ENCODE results near the gene BICDL2. TPM values are rescaled to one million over a fixed set of nuclear protein-coding genes. Genes with fewer than 3 reads are reported as not detected.

Gene BICDL2
- total and polyA plus RNA-seq, 2 of the 4 experiments (the other 2 are of a cell fraction), result 0.17 to 0.18 TPM

DNA sequence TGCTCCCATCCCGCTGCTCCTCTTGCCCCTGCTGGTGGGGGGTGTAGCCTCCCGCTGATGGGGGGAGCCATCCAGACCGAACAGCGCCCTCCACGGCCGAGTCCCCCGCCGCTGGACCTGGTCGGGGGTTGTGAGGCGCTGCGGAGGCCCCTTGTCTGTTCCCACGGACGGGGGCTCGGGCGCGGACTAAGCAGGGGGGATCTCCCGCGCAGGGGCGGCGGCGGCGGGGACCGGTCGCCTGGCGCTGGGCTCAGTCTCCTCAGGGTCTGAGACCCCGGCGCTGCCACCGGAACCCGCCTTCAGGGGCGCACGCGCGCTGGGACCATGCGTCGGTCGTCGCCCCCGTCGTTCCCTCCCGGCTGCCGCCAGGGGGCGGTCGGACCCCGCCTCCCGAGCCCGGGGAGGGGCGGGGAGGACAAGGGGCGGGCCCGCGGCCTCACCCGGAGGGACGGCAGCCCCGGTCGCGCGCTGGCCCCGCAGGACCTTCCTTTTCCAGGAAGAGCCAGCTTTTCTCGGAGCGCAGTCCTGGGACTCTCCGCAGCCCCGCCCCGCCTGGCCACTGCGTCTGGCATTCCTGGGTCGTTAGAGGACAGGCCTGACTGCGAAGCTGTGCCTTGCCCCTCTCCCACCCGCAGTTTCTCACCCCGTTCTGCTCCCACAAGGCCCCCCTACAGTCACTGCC lies 22.4 kb upstream of the BICDL2 start:
- TF ChIP-seq POLR2A (IDR thresholded peaks at IDR 0.05; ENCODE audit: low read depth, low read length), result peak; percentile 39; the same call in 1 of the 2 replicates
- peak; percentile 98 for TF ChIP-seq MAZ (IDR thresholded peaks at IDR 0.05; ENCODE audit: borderline replicate concordance, low read depth, low read length)
- peak; percentile 86 for TF ChIP-seq RAD21 (IDR thresholded peaks at IDR 0.05; ENCODE audit: low read length)
- 0 out of 2 replicates have a peak, but pooled peaks have one; percentile 56 for TF ChIP-seq CHD1 (IDR thresholded peaks at IDR 0.05; ENCODE audit: low read depth, low read length)
- peak; percentile 84 for TF ChIP-seq SMC3 (IDR thresholded peaks at IDR 0.05; ENCODE audit: low read depth, low read length)
- 0 out of 2 replicates have a peak, but pooled peaks have one; percentile 45 for TF ChIP-seq MXI1 (IDR thresholded peaks at IDR 0.05; ENCODE audit: borderline replicate concordance, low read depth, low read length)
- no peak for TF ChIP-seq NFE2L2 (IDR thresholded peaks at IDR 0.05; ENCODE audit: low read depth, low read length)
- TF ChIP-seq, protein P1, sequence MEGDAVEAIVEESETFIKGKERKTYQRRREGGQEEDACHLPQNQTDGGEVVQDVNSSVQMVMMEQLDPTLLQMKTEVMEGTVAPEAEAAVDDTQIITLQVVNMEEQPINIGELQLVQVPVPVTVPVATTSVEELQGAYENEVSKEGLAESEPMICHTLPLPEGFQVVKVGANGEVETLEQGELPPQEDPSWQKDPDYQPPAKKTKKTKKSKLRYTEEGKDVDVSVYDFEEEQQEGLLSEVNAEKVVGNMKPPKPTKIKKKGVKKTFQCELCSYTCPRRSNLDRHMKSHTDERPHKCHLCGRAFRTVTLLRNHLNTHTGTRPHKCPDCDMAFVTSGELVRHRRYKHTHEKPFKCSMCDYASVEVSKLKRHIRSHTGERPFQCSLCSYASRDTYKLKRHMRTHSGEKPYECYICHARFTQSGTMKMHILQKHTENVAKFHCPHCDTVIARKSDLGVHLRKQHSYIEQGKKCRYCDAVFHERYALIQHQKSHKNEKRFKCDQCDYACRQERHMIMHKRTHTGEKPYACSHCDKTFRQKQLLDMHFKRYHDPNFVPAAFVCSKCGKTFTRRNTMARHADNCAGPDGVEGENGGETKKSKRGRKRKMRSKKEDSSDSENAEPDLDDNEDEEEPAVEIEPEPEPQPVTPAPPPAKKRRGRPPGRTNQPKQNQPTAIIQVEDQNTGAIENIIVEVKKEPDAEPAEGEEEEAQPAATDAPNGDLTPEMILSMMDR (conservative IDR thresholded peaks at IDR 0.05; ENCODE audit: low read depth, low read length), result peak; percentile 94
- TF ChIP-seq MAFK (IDR thresholded peaks at IDR 0.05; ENCODE audit: low read depth, low read length), result no peak
- Histone ChIP-seq H3K4me2 (ENCODE audit: low read depth, low read length) (peak overlapping the region; percentile 71), H3K27me3 (ENCODE audit: control insufficient read depth, insufficient read depth, low read length) (no peaks in the 10 kb centered on the region; the same call in 1 of the 2 replicates), H3K4ac (ENCODE audit: low read depth, low read length) (peak overlapping the region; percentile 93), H3K9me3 (ENCODE audit: control insufficient read depth, insufficient read depth, low read length) (no peaks in the 10 kb centered on the region), H2AK9ac (replicated peaks; ENCODE audit: low read depth, low read length, poor library complexity) (peak overlapping the region; percentile 21), H4K5ac (ENCODE audit: low read depth, low read length) (peak overlapping the region; percentile 93), H3K27ac (ENCODE audit: insufficient read depth, low read length) (peak overlapping the region; percentile 89), H2AK5ac (ENCODE audit: low read depth, low read length) (peak overlapping the region; percentile 74), H2AFZ (replicated peaks; ENCODE audit: low read length, poor library complexity) (peak overlapping the region; percentile 100), H3K18ac (ENCODE audit: low read depth, low read length) (peak overlapping the region; percentile 82), H3K56ac (ENCODE audit: extremely low read depth, insufficient read depth, low read length) (no peak overlapping the region), H2BK5ac (ENCODE audit: low read depth, low read length, poor library complexity, severe bottlenecking) (peak overlapping the region; percentile 84), H3K36me3 (ENCODE audit: control insufficient read depth, insufficient read depth, low read length) (no peaks in the 10 kb centered on the region), H4K91ac (ENCODE audit: insufficient read depth, low read depth, low read length) (peak overlapping the region; percentile 65), H3K4me1 (ENCODE audit: control insufficient read depth, insufficient read depth, low read length) (peaks cover 5% of the 10 kb centered on the region), H4K20me1 (ENCODE audit: insufficient read depth, low read length) (no peaks in the 10 kb centered on the region; the same call in 1 of the 2 replicates), H2BK15ac (ENCODE audit: low read depth, low read length) (peak overlapping the region; percentile 90; the same call in 1 of the 3 replicates), H3K9ac (ENCODE audit: low read depth, low read length) (peak overlapping the region; percentile 71), H3K4me3 (ENCODE audit: insufficient read depth, low read depth, low read length) (peak overlapping the region; percentile 75), H3K9me1 (ENCODE audit: insufficient read depth, low read length) (peaks cover 6% of the 10 kb centered on the region), H2BK120ac (ENCODE audit: low read depth, low read length) (peak overlapping the region; percentile 66; the same call in 1 of the 2 replicates), H3K79me1 (ENCODE audit: low read depth in 1 of 2, low read length in 2 of 2) (peaks cover 0 to 16% of the 10 kb centered on the region in 2 experiments; a peak in 1 of 4 replicates), H4K8ac (ENCODE audit: low read depth in 2 of 2, low read length in 2 of 2) (peak overlapping the region; percentile 96 to 100), H2BK20ac (ENCODE audit: low read depth, low read length) (no peak overlapping the region), H3K23ac (ENCODE audit: low read depth, low read length) (peak overlapping the region; percentile 87), H3K14ac (replicated peaks; ENCODE audit: low read depth, low read length) (peak overlapping the region; percentile 97)
- WGBS, 2 experiments (ENCODE audit: extremely low coverage in 2 of 2, insufficient read length in 1 of 2), result 0% methylated on average over 48 of the region's 67 CpGs; no CpG with 5 or more reads in 1 of the 2 experiments
- no TSS peak for BruUV-seq (replicated peaks)
- dilution Hi-C loops (cut with HindIII; ENCODE audit: low sequenced_read_pairs, unreplicated experiment), result no loop called here
- intact Hi-C loops (cut with micrococcal nuclease), result loop anchor here (1.0 to 2.0 kb wide), 4 partner anchors 48 to 107 kb away; no protein-coding TSS in a partner anchor
- in situ Hi-C loops (cut with MboI; ENCODE audit: low sequenced_read_pairs), result no loop called here
- POLR2A ChIA-PET (ENCODE audit: unreplicated experiment), result interaction anchor here (0.9 kb wide), 1 partner anchor 39 kb away, joined by 12 read pairs; the partner anchor contains the start of gene TNFRSF12A
- ATAC-seq (ENCODE audit: low read depth), result peak; percentile 99
- DNase-seq, result peak; percentile 81
- CTCF ChIA-PET, result interaction anchor here (0.6 to 2.2 kb wide), 9 partner anchors 11 to 112 kb away, joined by 3 to 9 read pairs (median 4); partner anchors contain the start of gene ZNF213

All from IMR-90 (cell line).